HCT116 (cell line): ENCODE measurements around the gene RBM19.

Experiments used
- CBX3 ChIP-seq: IDR thresholded peaks from 2 replicates; pipeline ENCODE4 v1.6.1; 2012; ENCODE audit warnings: low read depth
- EGR1 ChIP-seq: IDR thresholded peaks from 2 replicates; pipeline ENCODE4 v1.6.1; 2012; ENCODE audit warnings: low read depth
- EZH2 ChIP-seq: fragments of 200-600 bp; sonication (generic); IDR thresholded peaks from 2 replicates; pipeline ENCODE4 v1.6.1; 2017; ENCODE audit warnings: antibody characterized with exemption, mixed run types
- FOSL1 ChIP-seq: IDR thresholded peaks from 2 replicates; pipeline ENCODE4 v1.6.1; 2012; ENCODE audit warnings: low read depth
- JUND ChIP-seq: IDR thresholded peaks from 2 replicates; pipeline ENCODE4 v1.6.1; 2012
- POLR2A ChIP-seq: IDR thresholded peaks from 2 replicates; pipeline ENCODE4 v1.7.0; 2011; ENCODE audit warnings: borderline replicate concordance; ENCODE audit not compliant: insufficient read depth, insufficient read length; ENCODE audit errors: extremely low read depth
- POLR2AphosphoS5 ChIP-seq: IDR thresholded peaks from 2 replicates; pipeline ENCODE4 v1.6.1; 2011; ENCODE audit warnings: mild to moderate bottlenecking, low read depth, low read length, moderate library complexity
- REST ChIP-seq: IDR thresholded peaks from 2 replicates; pipeline ENCODE4 v1.6.1; 2012; ENCODE audit warnings: low read depth
- SP1 ChIP-seq: IDR thresholded peaks from 2 replicates; pipeline ENCODE4 v1.6.1; 2012; ENCODE audit warnings: low read depth
- SRF ChIP-seq: IDR thresholded peaks from 2 replicates; pipeline ENCODE4 v1.6.1; 2012; ENCODE audit warnings: low read depth
- YY1 ChIP-seq: IDR thresholded peaks from 2 replicates; pipeline ENCODE4 v1.6.1; 2011; ENCODE audit warnings: low read length, low read depth, moderate library complexity, mild to moderate bottlenecking; ENCODE audit not compliant: insufficient replicate concordance; ENCODE audit errors: extremely low read depth
- ZBTB33 ChIP-seq: IDR thresholded peaks from 2 replicates; pipeline ENCODE4 v1.6.1; 2011; ENCODE audit warnings: mild to moderate bottlenecking, low read length, moderate library complexity; ENCODE audit not compliant: insufficient replicate concordance; ENCODE audit errors: extremely low read depth
- TF ChIP-seq, protein P1 (sequence below), 3 experiments: fragments of 200-600 bp in 1 of 3; sonication (generic) in 1 of 3; IDR thresholded peaks in 2 of 3; conservative IDR thresholded peaks in 1 of 3; 2 replicates each; pipeline ENCODE4 v1.5.1; 2012 to 2017; ENCODE audit warnings: low read depth in 2 of 3, low read length in 2 of 3, antibody characterized with exemption in 1 of 3, borderline replicate concordance in 1 of 3, control low read depth in 1 of 3, mild to moderate bottlenecking in 1 of 3, mixed read lengths in 1 of 3, mixed run types in 1 of 3, moderate library complexity in 1 of 3; ENCODE audit not compliant: insufficient read depth in 1 of 3

- TF ChIP-seq POLR2AphosphoS5 (no peak), REST (no peak), EZH2 (no peak), POLR2A (no peak), FOSL1 (no peak), CBX3 (no peak), SRF (no peak), EGR1 (no peak), ZBTB33 (no peak), SP1 (no peak), YY1 (no peak), JUND (no peak)
- TF ChIP-seq, protein P1, sequence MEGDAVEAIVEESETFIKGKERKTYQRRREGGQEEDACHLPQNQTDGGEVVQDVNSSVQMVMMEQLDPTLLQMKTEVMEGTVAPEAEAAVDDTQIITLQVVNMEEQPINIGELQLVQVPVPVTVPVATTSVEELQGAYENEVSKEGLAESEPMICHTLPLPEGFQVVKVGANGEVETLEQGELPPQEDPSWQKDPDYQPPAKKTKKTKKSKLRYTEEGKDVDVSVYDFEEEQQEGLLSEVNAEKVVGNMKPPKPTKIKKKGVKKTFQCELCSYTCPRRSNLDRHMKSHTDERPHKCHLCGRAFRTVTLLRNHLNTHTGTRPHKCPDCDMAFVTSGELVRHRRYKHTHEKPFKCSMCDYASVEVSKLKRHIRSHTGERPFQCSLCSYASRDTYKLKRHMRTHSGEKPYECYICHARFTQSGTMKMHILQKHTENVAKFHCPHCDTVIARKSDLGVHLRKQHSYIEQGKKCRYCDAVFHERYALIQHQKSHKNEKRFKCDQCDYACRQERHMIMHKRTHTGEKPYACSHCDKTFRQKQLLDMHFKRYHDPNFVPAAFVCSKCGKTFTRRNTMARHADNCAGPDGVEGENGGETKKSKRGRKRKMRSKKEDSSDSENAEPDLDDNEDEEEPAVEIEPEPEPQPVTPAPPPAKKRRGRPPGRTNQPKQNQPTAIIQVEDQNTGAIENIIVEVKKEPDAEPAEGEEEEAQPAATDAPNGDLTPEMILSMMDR (IDR thresholded peaks at IDR 0.05 in 2 of 3, conservative IDR thresholded peaks at IDR 0.05 in 1 of 3; ENCODE audit: borderline replicate concordance in 1 of 3, insufficient read depth in 1 of 3, low read depth in 2 of 3, low read length in 2 of 3): no peak
These were observed 124.3 kb downstream of the RBM19 start for GRCh38 chr12:113841786-113842185.
